Psoas muscle (tissue), 8 donors: Measurements from ENCODE around the gene CISD1. TPM values are rescaled to one million over a fixed set of nuclear protein-coding genes. Genes with fewer than 3 reads are reported as not detected.

Source experiments
- ATAC-seq, 4 donors: fragments of 200-7000 bp; cut with Tn5 transposase; one replicate each; pipeline ENCODE4 v1.9.1; 2020; ENCODE audit warnings: moderate library complexity in 3 of 4, mild to moderate bottlenecking in 2 of 4
- DNase-seq, 2 donors: peaks; one replicate each; pipeline ENCODE4 v3.0.0-alpha.2; 2020
- H3K27ac ChIP-seq: fragments of 200-600 bp; one replicate; pipeline ENCODE4 v1.8.0; 2022
- H3K27me3 ChIP-seq, 3 donors: fragments of 200-600 bp in 1 of 3; one replicate each; pipeline versions ENCODE4 v1.6.1 to v1.8.0; 2013 to 2022; ENCODE audit warnings: low read length in 2 of 3, mild to moderate bottlenecking in 2 of 3, moderate library complexity in 1 of 3; ENCODE audit not compliant: insufficient read depth in 3 of 3
- H3K36me3 ChIP-seq, 2 donors: fragments of 200-600 bp in 1 of 2; one replicate each; pipeline versions ENCODE4 v1.6.1 to v1.8.0; 2013 to 2022; ENCODE audit warnings: low read depth in 1 of 2, mild to moderate bottlenecking in 1 of 2, moderate library complexity in 1 of 2; ENCODE audit not compliant: insufficient read depth in 1 of 2
- H3K4me1 ChIP-seq: fragments of 200-600 bp; one replicate; pipeline ENCODE4 v1.8.0; 2022
- H3K4me3 ChIP-seq: fragments of 200-600 bp; one replicate; pipeline ENCODE4 v1.8.0; 2022; ENCODE audit warnings: mild to moderate bottlenecking
- H3K9me3 ChIP-seq: fragments of 200-600 bp; one replicate; pipeline ENCODE4 v1.8.0; 2022
- WGBS, 3 donors: extraction: QIAGEN DNeasy Blood & Tissue Kit; methylation state at CpG; one replicate each; pipeline versions ENCODE4 v1.1.6 to v1.1.7; 2013; 5-methylcytosine and 5-hydroxymethylcytosine counted together
- intact Hi-C, 2 donors: fragments of 100-400 bp; cut with DNase I; formaldehyde crosslinking; loops; one replicate each; pipeline versions ENCODE4 v1.11.0 to v1.14.2; 2022
- polyA plus RNA-seq, 3 donors: library from polyadenylated mRNA; stranded (reverse); fragments of 200-250 nt; gene quantifications; one replicate each; pipeline ENCODE4 v1.2.3, GENCODE V29; 2013
- total RNA-seq, 4 donors: library from RNA; stranded (reverse); fragmentation: NEBNext Ultra II Directional in 2 of 4; extraction: Animal tissue kit (Norgen Biotek cat#: 25700) in 2 of 4; gene quantifications; one replicate each; pipeline versions ENCODE4 v1.2.1 to v1.2.4, GENCODE V29; 2021 to 2023
- TF ChIP-seq, protein P1 (sequence below): fragments of 200-600 bp; IDR thresholded peaks from one replicate; pipeline ENCODE4 v1.8.0; 2022; ENCODE audit warnings: antibody characterized with exemption
- donor health status: healthy with polysubstance abuse.
- donor health status: DM: no; HTN: no; CAD: no; lungs with moderate emphysema.
- donor health status: Bipolar disorder and iron deficiency.
- donor health status: healthy.
- donor health status: DM: yes; HTN: yes; CAD: no.
- donor health status: DM: no; HTN: no; CAD: no.
- donor health status: DM: no; HTN: no; CAD: no.
- donor health status: DM: yes; HTN: yes; CAD: no.

The CISD1 gene
- total and polyA plus RNA-seq, 7 donors = 64.5 to 134 (median 95.3) TPM

DNA sequence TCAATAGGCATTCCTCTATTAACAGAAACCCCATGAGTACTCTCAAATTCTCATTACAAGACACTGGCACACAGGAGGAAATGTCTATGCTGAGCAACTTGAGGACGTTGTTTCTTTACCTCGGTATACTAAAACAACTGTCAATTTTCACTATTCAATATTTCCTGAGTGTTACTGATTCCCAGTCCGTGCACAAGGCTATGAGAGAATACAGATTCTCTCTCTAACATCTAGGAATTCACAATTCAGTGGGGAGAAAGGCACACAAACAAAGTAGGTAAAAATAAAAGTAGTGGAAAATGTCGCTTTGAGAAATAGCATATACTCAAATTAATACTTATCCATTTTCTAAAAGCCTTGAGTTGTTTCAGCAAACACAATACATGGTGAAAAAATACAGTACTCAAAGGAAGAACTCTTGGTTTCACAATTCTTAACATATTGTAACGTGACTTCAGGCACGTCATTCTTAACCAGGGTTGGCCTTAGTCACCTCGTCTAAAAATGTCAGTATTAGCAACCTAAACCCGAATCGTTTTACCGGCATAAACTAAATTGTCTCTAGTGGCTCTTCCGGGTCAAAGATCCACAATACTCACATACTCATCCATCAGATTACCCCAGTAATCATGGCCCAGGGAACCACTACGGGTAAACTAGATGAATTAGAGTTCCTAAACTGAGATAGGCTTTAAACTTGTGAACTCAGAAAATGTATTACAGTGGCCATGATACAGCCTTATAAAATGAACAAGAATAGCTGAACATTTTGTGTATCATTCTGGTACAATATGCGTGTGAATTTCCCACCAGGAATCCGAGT is 2.7 kb upstream of the CISD1 start:
- H3K4me1 ChIP-seq = peaks cover 27% of the 10 kb centered on the region
- H3K27me3 ChIP-seq = no peaks in the 10 kb centered on the region
- peak overlapping the region; percentile 90 for H3K4me3 ChIP-seq
- TF ChIP-seq, protein P1, sequence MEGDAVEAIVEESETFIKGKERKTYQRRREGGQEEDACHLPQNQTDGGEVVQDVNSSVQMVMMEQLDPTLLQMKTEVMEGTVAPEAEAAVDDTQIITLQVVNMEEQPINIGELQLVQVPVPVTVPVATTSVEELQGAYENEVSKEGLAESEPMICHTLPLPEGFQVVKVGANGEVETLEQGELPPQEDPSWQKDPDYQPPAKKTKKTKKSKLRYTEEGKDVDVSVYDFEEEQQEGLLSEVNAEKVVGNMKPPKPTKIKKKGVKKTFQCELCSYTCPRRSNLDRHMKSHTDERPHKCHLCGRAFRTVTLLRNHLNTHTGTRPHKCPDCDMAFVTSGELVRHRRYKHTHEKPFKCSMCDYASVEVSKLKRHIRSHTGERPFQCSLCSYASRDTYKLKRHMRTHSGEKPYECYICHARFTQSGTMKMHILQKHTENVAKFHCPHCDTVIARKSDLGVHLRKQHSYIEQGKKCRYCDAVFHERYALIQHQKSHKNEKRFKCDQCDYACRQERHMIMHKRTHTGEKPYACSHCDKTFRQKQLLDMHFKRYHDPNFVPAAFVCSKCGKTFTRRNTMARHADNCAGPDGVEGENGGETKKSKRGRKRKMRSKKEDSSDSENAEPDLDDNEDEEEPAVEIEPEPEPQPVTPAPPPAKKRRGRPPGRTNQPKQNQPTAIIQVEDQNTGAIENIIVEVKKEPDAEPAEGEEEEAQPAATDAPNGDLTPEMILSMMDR = no peak
- ATAC-seq (peak; percentile 3 to 24 (median 20)), DNase-seq (no peak)
- intact Hi-C loops = no loop called here
- H3K27ac ChIP-seq = peak overlapping the region; percentile 97
- H3K36me3 ChIP-seq = no peaks in the 10 kb centered on the region
- WGBS, 3 donors = 6 to 10% (median 9%) methylated on average over 14 of the region's 14 CpGs
- H3K9me3 ChIP-seq = no peaks in the 10 kb centered on the region

DNA sequence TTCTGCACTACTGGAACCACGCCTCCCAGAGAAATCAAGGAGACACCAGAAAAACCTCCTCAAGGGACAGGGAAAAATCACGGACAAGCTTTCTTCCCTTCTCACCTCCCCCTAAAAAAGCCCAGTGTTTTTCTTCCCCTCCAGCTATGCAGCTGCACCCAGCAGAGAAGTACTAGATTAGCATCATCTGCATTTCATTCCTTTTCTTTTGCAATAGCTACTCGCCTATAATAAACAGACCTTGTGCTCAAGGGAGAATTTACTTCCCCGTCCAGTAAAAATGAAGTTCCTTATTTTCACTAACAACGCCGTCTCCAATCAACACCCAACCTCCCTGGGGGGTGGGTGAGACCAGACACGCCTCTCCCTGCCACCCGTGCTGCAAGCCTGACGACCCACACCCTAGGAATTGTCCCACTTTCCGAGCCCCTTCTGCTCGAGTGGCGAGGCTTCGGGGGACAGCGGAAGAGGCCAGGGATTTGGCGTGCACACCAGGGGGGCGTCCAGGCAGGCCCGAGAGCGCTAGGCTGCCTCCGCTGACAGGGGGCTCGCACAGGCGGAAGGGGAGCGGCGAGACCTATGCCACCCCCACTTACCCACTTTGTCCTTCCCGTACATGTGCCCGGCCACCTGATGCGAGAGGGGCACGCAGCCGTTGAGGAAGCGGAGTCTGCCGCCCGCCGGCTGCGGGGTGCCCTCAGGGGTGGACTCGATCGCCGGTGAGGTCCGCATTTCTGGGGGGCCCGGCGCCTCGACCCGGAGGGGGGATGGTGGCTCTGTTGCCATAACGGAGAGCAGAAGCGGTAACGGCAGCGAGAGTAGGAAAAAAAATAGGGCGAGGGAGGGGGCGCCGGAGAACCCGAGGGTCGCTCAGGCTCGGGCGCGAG is 1.9 kb upstream of the CISD1 start:
- Histone ChIP-seq H3K27ac (peak overlapping the region; percentile 97), H3K4me3 (peak overlapping the region; percentile 90), H3K4me1 (peaks cover 31% of the 10 kb centered on the region), H3K9me3 (no peaks in the 10 kb centered on the region), H3K36me3 (no peaks in the 10 kb centered on the region), H3K27me3 (no peaks in the 10 kb centered on the region)
- peak; percentile 57 to 81 for DNase-seq
- WGBS, 3 donors = 1% methylated on average over 39 to 53 of the region's 53 CpGs
- TF ChIP-seq, protein P1 = no peak
- ATAC-seq = peak in 3 of 4 donors; percentile 7 to 28 (median 24)
- intact Hi-C loops = no loop called here

DNA sequence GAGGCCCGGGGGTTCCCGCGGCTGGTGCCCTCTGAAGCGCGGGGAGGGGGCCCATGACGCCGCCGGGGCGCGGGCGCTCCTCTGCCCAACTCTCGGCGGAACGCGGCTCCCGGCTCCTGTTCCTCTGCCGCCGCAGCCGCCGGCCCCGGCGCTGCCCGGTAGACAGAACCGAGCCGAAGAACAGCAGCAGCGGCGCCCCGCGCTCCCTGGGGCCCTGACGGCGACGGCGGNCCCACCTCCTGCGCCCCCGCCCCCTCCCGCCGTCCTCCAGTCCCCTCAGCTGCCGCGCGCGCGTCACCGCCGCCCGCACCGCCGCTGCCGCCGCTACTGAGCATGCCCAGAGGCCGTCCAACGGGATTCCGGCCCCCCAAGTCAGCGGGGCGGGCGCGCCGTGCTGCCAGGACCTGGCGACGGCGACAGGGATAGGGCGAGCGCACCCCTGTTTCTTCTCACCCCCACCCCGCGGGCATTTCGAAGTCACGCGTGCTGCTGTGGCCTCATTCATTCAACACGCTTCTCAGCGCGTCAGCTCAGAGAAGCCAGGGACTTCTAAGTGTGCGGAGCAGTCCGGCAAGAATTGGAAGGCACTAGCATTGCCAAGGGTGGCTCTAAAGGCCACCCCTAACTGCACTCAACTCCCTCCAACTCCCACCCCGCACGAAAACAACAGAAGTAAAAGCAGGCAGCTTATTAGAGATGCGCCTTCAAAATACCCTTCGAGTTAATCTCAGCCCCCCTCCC is 1.1 kb upstream of the CISD1 start, which contains the start of gene IPMK:
IPMK (minus strand) TSS at position 182 of the 741 bp plus-strand sequence. CDS start 283 bp downstream, outside the sequence.
- Histone ChIP-seq H3K9me3 (no peaks in the 10 kb centered on the region), H3K27me3 (no peaks in the 10 kb centered on the region), H3K36me3 (no peaks in the 10 kb centered on the region), H3K27ac (peak within 1 kb of the TSS; percentile 97), H3K4me1 (peaks cover 32% of the 10 kb centered on the region), H3K4me3 (peak within 1 kb of the TSS; percentile 90)
- intact Hi-C loops = no loop called here
- peak; percentile 95 to 98 for DNase-seq
- ATAC-seq = peak; percentile 81 to 86 (median 86)
- 0 to 1% (median 0%) methylated on average over 33 to 76 of the region's 76 CpGs for WGBS, 3 donors
- TF ChIP-seq, protein P1 = no peak

DNA sequence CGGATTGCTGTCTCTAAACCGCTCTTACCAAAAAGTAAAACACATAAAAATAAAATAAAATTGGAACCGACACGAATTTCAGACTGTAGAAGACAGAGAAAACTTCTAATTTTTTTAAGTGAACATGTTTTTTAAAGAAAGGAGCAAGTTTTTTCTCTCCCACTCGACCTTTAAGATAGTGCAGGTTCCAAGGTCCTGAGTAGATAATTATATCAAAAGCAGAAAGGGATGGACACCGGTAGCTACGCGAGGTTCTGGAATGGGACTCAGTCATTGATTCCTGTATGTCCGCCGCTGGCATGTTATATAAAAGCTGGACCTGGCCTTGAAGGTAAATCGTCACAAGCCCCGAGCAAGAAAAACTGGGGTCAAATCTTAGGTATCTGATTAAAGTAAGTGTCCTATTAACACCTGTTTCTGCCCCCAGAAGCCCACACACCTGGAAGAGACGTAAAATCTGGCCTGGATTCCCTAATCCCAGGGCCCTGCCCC is 462 bp upstream of the CISD1 start:
- Histone ChIP-seq H3K4me1 (peaks cover 36% of the 10 kb centered on the region), H3K27ac (peak overlapping the region; percentile 97), H3K4me3 (peak overlapping the region; percentile 90), H3K36me3 (no peaks in the 10 kb centered on the region), H3K9me3 (no peaks in the 10 kb centered on the region), H3K27me3 (no peaks in the 10 kb centered on the region)
- ATAC-seq = peak; percentile 0 to 14 (median 6)
- TF ChIP-seq, protein P1 = no peak
- DNase-seq = no peak
- intact Hi-C loops = no loop called here
- WGBS, 3 donors = 0 to 1% (median 1%) methylated on average over 13 of the region's 13 CpGs
